Transverse colon (tissue), 4 donors: ENCODE results near the gene SUSD6.

Source experiments
- CTCF ChIP-seq, 5 experiments: fragments of 200-600 bp in 3 of 5; fragments of 450-650 bp in 2 of 5; sonication (generic) in 3 of 5; IDR thresholded peaks; 1 replicate in 2 of 5; 2 replicates in 3 of 5; pipeline ENCODE4 v1.5.1; 2016 to 2017; ENCODE audit warnings: antibody characterized with exemption in 5 of 5, inconsistent platforms in 3 of 5, mild to moderate bottlenecking in 2 of 5, moderate library complexity in 1 of 5
- POLR2AphosphoS5 ChIP-seq, 3 donors: sonication (generic); formaldehyde crosslinking; IDR thresholded peaks; one replicate each; pipeline ENCODE4 v1.6.1; 2016; ENCODE audit warnings: antibody characterized with exemption in 3 of 3

- TF ChIP-seq CTCF (IDR thresholded peaks at IDR 0.05), result no peak
- TF ChIP-seq POLR2AphosphoS5 (IDR thresholded peaks at IDR 0.05), result no peak
Measured at GRCh38 chr14:69664265-69664664, 52.9 kb downstream of the SUSD6 start.
